Loucy (cell line): Measurements from ENCODE around the gene COL5A1.

Source experiments
- H2AFZ ChIP-seq: fragments of 200-600 bp; sonication (generic); 2 replicates; pipeline ENCODE4 v1.6.0; 2016; ENCODE audit warnings: antibody characterized with exemption, mild to moderate bottlenecking, low read length, moderate library complexity
- H3F3A ChIP-seq: fragments of 200-600 bp; 2 replicates; pipeline ENCODE4 v1.6.0; 2016; ENCODE audit warnings: antibody characterized with exemption, low read depth, mild to moderate bottlenecking
- H3K27me3 ChIP-seq: fragments of 200-600 bp; sonication (generic); 2 replicates; pipeline ENCODE4 v1.6.1; 2014; ENCODE audit warnings: low read length, mild to moderate bottlenecking; ENCODE audit not compliant: insufficient read depth, poor library complexity, severe bottlenecking
- H3K36me3 ChIP-seq: fragments of 200-600 bp; sonication (generic); 2 replicates; pipeline ENCODE4 v1.6.1; 2016; ENCODE audit warnings: low read length; ENCODE audit not compliant: insufficient read depth
- H3K4me1 ChIP-seq: fragments of 200-600 bp; sonication (generic); 2 replicates; pipeline ENCODE4 v1.5.1; 2014; ENCODE audit warnings: low read length, mild to moderate bottlenecking; ENCODE audit not compliant: insufficient read depth, poor library complexity, severe bottlenecking
- H3K4me2 ChIP-seq: fragments of 200-600 bp; sonication (generic); 2 replicates; pipeline ENCODE4 v1.6.0; 2014; ENCODE audit warnings: antibody characterized with exemption, low read length, low read depth, mild to moderate bottlenecking; ENCODE audit not compliant: poor library complexity, severe bottlenecking
- H3K4me3 ChIP-seq: fragments of 200-600 bp; sonication (generic); 2 replicates; pipeline ENCODE4 v1.5.1; 2014; ENCODE audit warnings: low read length, mild to moderate bottlenecking, mixed read lengths; ENCODE audit not compliant: poor library complexity, severe bottlenecking
- H3K79me2 ChIP-seq: fragments of 200-600 bp; sonication (generic); 2 replicates; pipeline ENCODE4 v1.6.1; 2014; ENCODE audit warnings: low read length; ENCODE audit not compliant: insufficient read depth
- H3K9ac ChIP-seq: fragments of 200-600 bp; sonication (generic); 2 replicates; pipeline ENCODE4 v1.6.0; 2014; ENCODE audit warnings: mild to moderate bottlenecking, low read depth, low read length, moderate library complexity; ENCODE audit not compliant: poor library complexity, severe bottlenecking
- H3K9me2 ChIP-seq: fragments of 200-600 bp; sonication (generic); replicated peaks from 2 replicates; pipeline ENCODE4 v1.6.1; 2016; ENCODE audit warnings: low read depth, low read length, mixed read lengths
- H3K9me3 ChIP-seq: fragments of 200-600 bp; sonication (generic); 2 replicates; pipeline ENCODE4 v1.6.1; 2014; ENCODE audit warnings: mild to moderate bottlenecking, antibody characterized with exemption, low read length, low read depth; ENCODE audit not compliant: insufficient read depth
- H4K20me1 ChIP-seq: fragments of 200-600 bp; sonication (generic); 2 replicates; pipeline ENCODE4 v1.6.0; 2014; ENCODE audit warnings: antibody characterized with exemption, low read length, mild to moderate bottlenecking; ENCODE audit not compliant: insufficient read depth, poor library complexity, severe bottlenecking
- EZH2phosphoT487 ChIP-seq: fragments of 200-600 bp; IDR thresholded peaks from 2 replicates; pipeline ENCODE4 v1.6.1; 2018; ENCODE audit warnings: antibody characterized with exemption, mild to moderate bottlenecking, moderate library complexity, borderline replicate concordance
- TF ChIP-seq, protein P1 (sequence below): fragments of 200-600 bp; sonication (generic); conservative IDR thresholded peaks from 2 replicates; pipeline ENCODE4 v1.5.1; 2014; ENCODE audit warnings: mild to moderate bottlenecking, antibody characterized with exemption, low read length

COL5A1 gene

DNA sequence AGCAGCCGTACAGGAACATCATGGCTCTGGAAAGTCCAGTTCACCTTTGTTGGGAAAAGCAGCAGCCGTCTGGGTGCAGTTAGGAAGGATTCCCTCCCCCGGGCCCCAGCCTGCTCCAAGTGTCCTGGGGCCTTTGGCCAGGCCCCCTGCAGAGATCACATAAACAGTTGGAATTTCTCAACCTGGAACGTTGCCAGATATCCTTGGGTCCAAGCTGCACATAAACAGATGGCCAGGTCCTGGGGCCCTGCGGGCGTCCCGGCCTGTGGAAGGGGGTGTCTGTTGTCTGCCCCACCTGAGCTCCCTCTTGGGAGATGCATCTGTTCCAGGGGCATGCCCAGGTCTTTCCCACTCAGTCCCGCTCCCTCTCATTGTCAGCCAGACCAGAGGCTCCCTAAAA is 92.7 kb downstream of the COL5A1 start:
- Histone ChIP-seq H3K27me3 (no peaks in the 10 kb centered on the region), H3K9me2 (no peaks in the 10 kb centered on the region), H2AFZ (no peak overlapping the region), H3K9me3 (no peaks in the 10 kb centered on the region), H3K79me2 (no peaks in the 10 kb centered on the region), H3K4me2 (no peak overlapping the region), H3K9ac (no peak overlapping the region), H4K20me1 (no peaks in the 10 kb centered on the region), H3F3A (no peaks in the 10 kb centered on the region), H3K36me3 (no peaks in the 10 kb centered on the region), H3K4me1 (no peaks in the 10 kb centered on the region), H3K4me3 (no peak overlapping the region)
- TF ChIP-seq, protein P1, sequence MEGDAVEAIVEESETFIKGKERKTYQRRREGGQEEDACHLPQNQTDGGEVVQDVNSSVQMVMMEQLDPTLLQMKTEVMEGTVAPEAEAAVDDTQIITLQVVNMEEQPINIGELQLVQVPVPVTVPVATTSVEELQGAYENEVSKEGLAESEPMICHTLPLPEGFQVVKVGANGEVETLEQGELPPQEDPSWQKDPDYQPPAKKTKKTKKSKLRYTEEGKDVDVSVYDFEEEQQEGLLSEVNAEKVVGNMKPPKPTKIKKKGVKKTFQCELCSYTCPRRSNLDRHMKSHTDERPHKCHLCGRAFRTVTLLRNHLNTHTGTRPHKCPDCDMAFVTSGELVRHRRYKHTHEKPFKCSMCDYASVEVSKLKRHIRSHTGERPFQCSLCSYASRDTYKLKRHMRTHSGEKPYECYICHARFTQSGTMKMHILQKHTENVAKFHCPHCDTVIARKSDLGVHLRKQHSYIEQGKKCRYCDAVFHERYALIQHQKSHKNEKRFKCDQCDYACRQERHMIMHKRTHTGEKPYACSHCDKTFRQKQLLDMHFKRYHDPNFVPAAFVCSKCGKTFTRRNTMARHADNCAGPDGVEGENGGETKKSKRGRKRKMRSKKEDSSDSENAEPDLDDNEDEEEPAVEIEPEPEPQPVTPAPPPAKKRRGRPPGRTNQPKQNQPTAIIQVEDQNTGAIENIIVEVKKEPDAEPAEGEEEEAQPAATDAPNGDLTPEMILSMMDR = no peak
- TF ChIP-seq EZH2phosphoT487 = no peak

DNA sequence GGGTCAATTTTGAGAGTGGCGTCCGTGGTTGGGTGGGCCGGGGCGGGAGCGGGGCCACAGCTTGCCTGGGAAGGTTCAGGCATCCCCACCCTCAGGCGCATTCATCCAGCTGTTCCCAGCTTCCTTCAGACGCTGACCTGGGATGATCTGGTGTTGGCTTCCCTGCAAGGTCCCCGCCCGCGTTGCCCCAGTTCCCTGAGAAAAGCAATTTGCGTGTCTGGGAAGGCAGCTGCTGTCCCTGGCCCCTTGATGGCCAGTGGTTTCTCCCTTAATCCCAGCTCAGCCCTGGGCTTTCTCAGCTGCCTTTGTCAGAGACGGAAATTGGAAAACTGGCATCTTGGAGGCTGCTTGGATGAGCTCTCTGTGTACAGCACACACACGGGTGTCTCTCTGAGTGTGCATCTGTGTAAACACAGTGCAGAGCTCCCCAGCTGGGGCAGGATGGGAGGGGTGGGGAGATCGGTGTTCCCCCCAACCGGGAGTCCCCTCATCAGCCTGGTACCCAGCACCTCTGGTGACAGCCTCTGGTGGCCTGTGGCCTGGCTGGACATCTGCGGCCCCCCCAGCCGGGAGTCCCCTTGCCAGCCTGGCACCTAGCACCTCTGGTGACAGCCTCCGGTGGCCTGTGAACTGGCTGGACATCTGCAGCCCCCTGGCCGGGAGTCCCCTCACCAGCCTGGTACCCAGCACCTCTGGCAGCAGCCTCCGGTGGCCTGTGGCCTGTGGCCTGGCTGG is 94.0 kb downstream of the COL5A1 start:
- H3K9me3 ChIP-seq = no peaks in the 10 kb centered on the region
- no peaks in the 10 kb centered on the region for H3F3A ChIP-seq
- no peak overlapping the region for H3K4me3 ChIP-seq
- H3K9ac ChIP-seq = no peak overlapping the region
- TF ChIP-seq, protein P1 = no peak
- no peak for TF ChIP-seq EZH2phosphoT487
- no peaks in the 10 kb centered on the region for H3K4me1 ChIP-seq
- H3K9me2 ChIP-seq = no peaks in the 10 kb centered on the region
- H3K27me3 ChIP-seq = no peaks in the 10 kb centered on the region
- no peak overlapping the region for H2AFZ ChIP-seq
- no peaks in the 10 kb centered on the region for H4K20me1 ChIP-seq
- no peaks in the 10 kb centered on the region for H3K36me3 ChIP-seq
- H3K79me2 ChIP-seq = no peaks in the 10 kb centered on the region
- H3K4me2 ChIP-seq = no peak overlapping the region

DNA sequence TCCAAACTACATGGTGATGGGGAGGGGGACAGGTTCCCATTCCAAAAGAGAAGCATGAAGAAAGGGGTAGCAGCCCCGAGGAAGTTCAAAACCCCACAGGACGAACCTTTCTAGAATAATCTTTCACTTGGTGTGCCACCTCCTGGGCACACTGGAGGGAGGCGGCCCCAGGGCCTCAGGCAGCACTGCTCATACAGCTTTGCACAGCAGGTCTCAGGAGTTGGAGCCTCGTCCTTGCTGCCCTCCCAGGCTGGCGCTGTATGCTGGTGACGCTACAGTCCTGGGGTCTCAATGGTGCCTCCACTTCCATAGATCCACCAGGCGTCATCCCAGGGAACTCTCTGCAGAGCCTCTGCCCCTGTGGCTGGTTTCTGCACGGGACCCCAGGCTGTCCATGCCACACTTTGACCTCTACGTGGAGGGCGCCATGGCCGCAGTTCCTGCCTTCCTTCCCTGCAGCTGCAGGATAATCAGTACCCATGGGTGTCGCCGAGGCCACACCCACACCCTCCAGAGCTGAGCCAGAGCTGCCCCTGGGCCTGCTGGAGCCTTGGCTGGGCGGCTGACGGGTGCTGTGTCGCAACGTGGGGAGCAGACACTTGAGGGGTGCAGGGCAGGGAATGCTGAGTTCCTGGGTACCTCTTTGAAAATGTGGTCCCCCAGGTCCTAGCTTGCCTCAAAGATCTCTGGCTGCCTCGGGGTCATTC is 95.3 kb downstream of the COL5A1 start:
- no peak overlapping the region for H3K4me3 ChIP-seq
- H3K9ac ChIP-seq = no peak overlapping the region
- H3K9me2 ChIP-seq = no peaks in the 10 kb centered on the region
- no peak overlapping the region for H3K4me2 ChIP-seq
- H3K27me3 ChIP-seq = no peaks in the 10 kb centered on the region
- H3K4me1 ChIP-seq = no peaks in the 10 kb centered on the region
- no peak overlapping the region for H2AFZ ChIP-seq
- H3F3A ChIP-seq = no peaks in the 10 kb centered on the region
- H3K9me3 ChIP-seq = no peaks in the 10 kb centered on the region
- no peaks in the 10 kb centered on the region for H3K36me3 ChIP-seq
- H3K79me2 ChIP-seq = no peaks in the 10 kb centered on the region
- TF ChIP-seq, protein P1 = no peak
- TF ChIP-seq EZH2phosphoT487 = no peak
- no peaks in the 10 kb centered on the region for H4K20me1 ChIP-seq
